ENCODE data around the gene FGR.

FGR gene

GRCh38 chr1:27584453-27584852 lies 50.5 kb downstream of the FGR start:
- WGBS, 2 donors (ENCODE audit: extremely low coverage in 2 of 2, insufficient read length in 2 of 2, insufficient replicate concordance in 1 of 2), result no CpG with 5 or more reads among the region's 3 CpGs
- Histone ChIP-seq H4K8ac (ENCODE audit: low read depth, low read length) (no peak overlapping the region), H2BK5ac (ENCODE audit: low read length) (no peak overlapping the region), H3K27ac (replicated peaks; ENCODE audit: low read length) (no peak overlapping the region), H3K4me1 (ENCODE audit: control insufficient read depth in 2 of 2, insufficient read depth in 1 of 2, low read depth in 1 of 2, low read length in 2 of 2) (peaks cover 5 to 6% of the 10 kb centered on the region in 2 donors), H3K9me3 (replicated peaks in 1 of 2; ENCODE audit: control insufficient read depth in 2 of 2, insufficient read depth in 1 of 2, low read depth in 1 of 2, low read length in 2 of 2) (no peaks in the 10 kb centered on the region), H3K23ac (ENCODE audit: low read depth, low read length, poor library complexity) (no peak overlapping the region), H3K14ac (ENCODE audit: low read length) (no peak overlapping the region), H3K27me3 (ENCODE audit: control insufficient read depth in 3 of 3, insufficient read depth in 3 of 3, low read depth in 1 of 3, low read length in 3 of 3) (no peaks in the 10 kb centered on the region), H3K4me3 (ENCODE audit: low read length in 2 of 2) (no peak overlapping the region), H3K4me2 (ENCODE audit: insufficient read depth, low read length, poor library complexity, severe bottlenecking) (no peak overlapping the region), H2AFZ (ENCODE audit: low read length) (no peak overlapping the region), H3K36me3 (replicated peaks in 1 of 2; ENCODE audit: control insufficient read depth in 2 of 2, insufficient read depth in 2 of 2, low read length in 2 of 2) (peaks cover 19 to 64% of the 10 kb centered on the region in 2 donors), H2AK5ac (ENCODE audit: low read depth, low read length) (no peak overlapping the region), H4K91ac (ENCODE audit: low read depth, low read length, poor library complexity) (no peak overlapping the region), H2BK12ac (ENCODE audit: low read length) (no peak overlapping the region), H3K9ac (ENCODE audit: low read depth, low read length, poor library complexity) (no peak overlapping the region), H2BK15ac (ENCODE audit: low read length) (no peak overlapping the region), H3K4ac (ENCODE audit: low read length) (no peak overlapping the region), H2BK120ac (ENCODE audit: low read depth, low read length) (no peak overlapping the region), H3K18ac (ENCODE audit: low read length) (no peak overlapping the region), H3K79me1 (ENCODE audit: low read depth, low read length) (peaks cover 22% of the 10 kb centered on the region)
- DNase-seq (ENCODE audit: low spot score), result no peak

DNA sequence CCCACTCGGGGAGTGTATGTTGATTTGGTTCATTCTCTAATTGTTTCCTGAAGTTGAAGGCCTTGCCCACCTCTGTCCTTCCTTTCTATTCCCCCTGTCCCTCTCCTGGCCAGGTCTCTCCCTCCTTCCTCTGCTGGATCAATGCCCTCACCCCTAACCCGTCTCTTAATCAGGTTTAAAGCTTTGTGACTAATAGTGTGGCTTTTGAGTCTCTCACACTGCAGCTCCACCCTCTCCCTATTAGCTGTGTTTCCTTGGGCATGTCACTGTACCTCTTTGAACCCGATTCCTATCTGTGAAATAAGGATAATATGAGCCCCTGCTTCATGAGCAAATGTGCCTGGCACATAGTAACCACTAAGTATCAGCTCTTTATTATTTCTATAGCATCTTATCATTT lies 51.5 kb downstream of the FGR start:
- H3K9me3 ChIP-seq (replicated peaks in 1 of 2; ENCODE audit: control insufficient read depth in 2 of 2, insufficient read depth in 1 of 2, low read depth in 1 of 2, low read length in 2 of 2), result no peaks in the 10 kb centered on the region
- no peak overlapping the region for H2AK5ac ChIP-seq (ENCODE audit: low read depth, low read length)
- no peak overlapping the region for H3K4ac ChIP-seq (ENCODE audit: low read length)
- no peak overlapping the region for H3K23ac ChIP-seq (ENCODE audit: low read depth, low read length, poor library complexity)
- no peak overlapping the region for H3K14ac ChIP-seq (ENCODE audit: low read length)
- no peak overlapping the region for H3K4me3 ChIP-seq (ENCODE audit: low read length in 2 of 2)
- no peak overlapping the region for H4K8ac ChIP-seq (ENCODE audit: low read depth, low read length)
- H3K4me1 ChIP-seq (ENCODE audit: control insufficient read depth in 2 of 2, insufficient read depth in 1 of 2, low read depth in 1 of 2, low read length in 2 of 2), result peaks cover 0 to 3% of the 10 kb centered on the region in 2 donors
- no peak overlapping the region for H3K4me2 ChIP-seq (ENCODE audit: insufficient read depth, low read length, poor library complexity, severe bottlenecking)
- no peak overlapping the region for H4K91ac ChIP-seq (ENCODE audit: low read depth, low read length, poor library complexity)
- H3K27me3 ChIP-seq (ENCODE audit: control insufficient read depth in 3 of 3, insufficient read depth in 3 of 3, low read depth in 1 of 3, low read length in 3 of 3), result no peaks in the 10 kb centered on the region
- H2BK5ac ChIP-seq (ENCODE audit: low read length), result no peak overlapping the region
- no peak overlapping the region for H2BK120ac ChIP-seq (ENCODE audit: low read depth, low read length)
- H2BK12ac ChIP-seq (ENCODE audit: low read length), result no peak overlapping the region
- peaks cover 19% of the 10 kb centered on the region for H3K79me1 ChIP-seq (ENCODE audit: low read depth, low read length)
- H3K9ac ChIP-seq (ENCODE audit: low read depth, low read length, poor library complexity), result no peak overlapping the region
- H3K27ac ChIP-seq (replicated peaks; ENCODE audit: low read length), result no peak overlapping the region
- no CpG with 5 or more reads among the region's 3 CpGs for WGBS, 2 donors (ENCODE audit: extremely low coverage in 2 of 2, insufficient read length in 2 of 2, insufficient replicate concordance in 1 of 2)
- DNase-seq (ENCODE audit: low spot score), result no peak
- H3K36me3 ChIP-seq (replicated peaks in 1 of 2; ENCODE audit: control insufficient read depth in 2 of 2, insufficient read depth in 2 of 2, low read length in 2 of 2), result peaks cover 11 to 54% of the 10 kb centered on the region in 2 donors
- no peak overlapping the region for H2AFZ ChIP-seq (ENCODE audit: low read length)
- no peak overlapping the region for H3K18ac ChIP-seq (ENCODE audit: low read length)
- H2BK15ac ChIP-seq (ENCODE audit: low read length), result no peak overlapping the region

- H3K36me3 ChIP-seq (replicated peaks in 1 of 2; ENCODE audit: control insufficient read depth in 2 of 2, insufficient read depth in 2 of 2, low read length in 2 of 2), result peaks cover 3 to 37% of the 10 kb centered on the region in 2 donors
- WGBS, 2 donors (ENCODE audit: extremely low coverage in 2 of 2, insufficient read length in 2 of 2, insufficient replicate concordance in 1 of 2), result no CpG with 5 or more reads among the region's 6 CpGs
- H3K23ac ChIP-seq (ENCODE audit: low read depth, low read length, poor library complexity), result peak overlapping the region; percentile 37
- peak overlapping the region; percentile 49 for H2BK5ac ChIP-seq (ENCODE audit: low read length)
- no peak overlapping the region for H2AK5ac ChIP-seq (ENCODE audit: low read depth, low read length)
- no peak overlapping the region for H3K4me2 ChIP-seq (ENCODE audit: insufficient read depth, low read length, poor library complexity, severe bottlenecking)
- no peak overlapping the region for H4K8ac ChIP-seq (ENCODE audit: low read depth, low read length)
- peak overlapping the region; percentile 74 for H3K18ac ChIP-seq (ENCODE audit: low read length)
- no peak overlapping the region for H4K91ac ChIP-seq (ENCODE audit: low read depth, low read length, poor library complexity)
- no peak overlapping the region for H2AFZ ChIP-seq (ENCODE audit: low read length)
- no peaks in the 10 kb centered on the region for H3K9me3 ChIP-seq (replicated peaks in 1 of 2; ENCODE audit: control insufficient read depth in 2 of 2, insufficient read depth in 1 of 2, low read depth in 1 of 2, low read length in 2 of 2)
- no peak overlapping the region for H3K27ac ChIP-seq (replicated peaks; ENCODE audit: low read length)
- no peaks in the 10 kb centered on the region for H3K27me3 ChIP-seq (ENCODE audit: control insufficient read depth in 3 of 3, insufficient read depth in 3 of 3, low read depth in 1 of 3, low read length in 3 of 3)
- DNase-seq (ENCODE audit: low spot score), result no peak
- peaks cover 18% of the 10 kb centered on the region for H3K79me1 ChIP-seq (ENCODE audit: low read depth, low read length)
- peaks cover 7% of the 10 kb centered on the region in 2 donors for H3K4me1 ChIP-seq (ENCODE audit: control insufficient read depth in 2 of 2, insufficient read depth in 1 of 2, low read depth in 1 of 2, low read length in 2 of 2)
- H2BK15ac ChIP-seq (ENCODE audit: low read length), result no peak overlapping the region
- H3K4me3 ChIP-seq (ENCODE audit: low read length in 2 of 2), result no peak overlapping the region
- no peak overlapping the region for H3K4ac ChIP-seq (ENCODE audit: low read length)
- H3K14ac ChIP-seq (ENCODE audit: low read length), result no peak overlapping the region
- no peak overlapping the region for H2BK12ac ChIP-seq (ENCODE audit: low read length)
- no peak overlapping the region for H2BK120ac ChIP-seq (ENCODE audit: low read depth, low read length)
- H3K9ac ChIP-seq (ENCODE audit: low read depth, low read length, poor library complexity), result peak overlapping the region; percentile 61
Observed at GRCh38 chr1:27581823-27582243, 53.2 kb downstream of the FGR start.

DNA sequence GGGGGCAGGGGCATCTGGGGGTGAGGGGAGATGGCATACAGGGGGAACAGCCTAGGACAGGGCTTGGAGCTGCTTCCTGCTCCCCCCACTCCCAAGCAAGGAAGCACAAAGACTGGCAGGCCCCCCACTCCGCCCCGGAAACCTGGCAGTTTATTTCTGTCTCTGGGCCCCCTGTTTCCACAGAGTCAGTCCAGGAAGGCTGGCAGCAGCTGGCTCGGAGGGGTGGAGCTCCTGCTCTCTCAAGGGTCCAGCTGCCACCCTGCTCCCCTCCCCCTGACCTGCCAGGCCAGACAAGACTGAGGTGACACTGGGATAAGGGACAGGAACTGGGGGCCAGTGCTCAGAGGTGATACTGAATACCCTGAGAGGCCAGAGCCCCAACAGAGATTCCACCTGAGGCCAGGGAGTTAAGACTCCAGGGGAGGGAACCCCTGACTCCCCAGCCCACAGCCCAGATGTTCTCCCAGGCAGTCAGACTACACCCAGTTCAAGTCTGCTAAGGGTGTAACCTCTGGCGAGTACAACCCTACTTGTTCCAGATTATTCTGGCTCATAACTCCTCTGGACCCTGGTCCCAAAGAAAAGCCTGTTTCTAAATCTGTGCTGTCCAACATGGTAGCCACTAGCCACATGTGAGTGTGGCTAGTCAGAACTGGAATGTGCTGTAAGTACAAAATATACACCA lies 57.3 kb downstream of the FGR start:
- Histone ChIP-seq H3K4ac (ENCODE audit: low read length) (no peak overlapping the region), H3K9ac (ENCODE audit: low read depth, low read length, poor library complexity) (no peak overlapping the region), H4K8ac (ENCODE audit: low read depth, low read length) (no peak overlapping the region), H3K4me1 (ENCODE audit: control insufficient read depth in 2 of 2, insufficient read depth in 1 of 2, low read depth in 1 of 2, low read length in 2 of 2) (peaks cover 34 to 42% of the 10 kb centered on the region in 2 donors), H3K79me1 (ENCODE audit: low read depth, low read length) (peaks cover 14% of the 10 kb centered on the region), H2BK5ac (ENCODE audit: low read length) (no peak overlapping the region), H3K14ac (ENCODE audit: low read length) (no peak overlapping the region), H3K27me3 (ENCODE audit: control insufficient read depth in 3 of 3, insufficient read depth in 3 of 3, low read depth in 1 of 3, low read length in 3 of 3) (no peaks in the 10 kb centered on the region), H3K27ac (replicated peaks; ENCODE audit: low read length) (peak overlapping the region; percentile 5), H2BK15ac (ENCODE audit: low read length) (no peak overlapping the region), H3K4me2 (ENCODE audit: insufficient read depth, low read length, poor library complexity, severe bottlenecking) (no peak overlapping the region), H2AFZ (ENCODE audit: low read length) (no peak overlapping the region), H3K9me3 (replicated peaks in 1 of 2; ENCODE audit: control insufficient read depth in 2 of 2, insufficient read depth in 1 of 2, low read depth in 1 of 2, low read length in 2 of 2) (no peaks in the 10 kb centered on the region), H3K18ac (ENCODE audit: low read length) (no peak overlapping the region), H2AK5ac (ENCODE audit: low read depth, low read length) (no peak overlapping the region), H2BK12ac (ENCODE audit: low read length) (no peak overlapping the region), H3K36me3 (replicated peaks in 1 of 2; ENCODE audit: control insufficient read depth in 2 of 2, insufficient read depth in 2 of 2, low read length in 2 of 2) (peaks cover 3 to 15% of the 10 kb centered on the region in 2 donors), H3K4me3 (ENCODE audit: low read length in 2 of 2) (no peak overlapping the region), H4K91ac (ENCODE audit: low read depth, low read length, poor library complexity) (no peak overlapping the region), H3K23ac (ENCODE audit: low read depth, low read length, poor library complexity) (peak overlapping the region; percentile 21), H2BK120ac (ENCODE audit: low read depth, low read length) (no peak overlapping the region)
- WGBS, 2 donors (ENCODE audit: extremely low coverage in 2 of 2, insufficient read length in 2 of 2, insufficient replicate concordance in 1 of 2), result no CpG with 5 or more reads among the region's 4 CpGs
- no peak for DNase-seq (ENCODE audit: low spot score)

Measured in neuronal stem cell (in vitro differentiated cells).